GM10847 (cell line): ENCODE data around the gene SH3RF3.

Experiments used
- POLR2A ChIP-seq: IDR thresholded peaks from 2 replicates; pipeline ENCODE4 v1.6.1; 2011; ENCODE audit not compliant: insufficient read length; ENCODE audit errors: extremely low read depth

The SH3RF3 gene

GRCh38 chr2:109342256-109342850, 213.3 kb downstream of the SH3RF3 start:
- TF ChIP-seq POLR2A = no peak

- no peak for TF ChIP-seq POLR2A
These were observed 213.9 kb downstream of the SH3RF3 start for GRCh38 chr2:109342930-109343329.

- no peak for TF ChIP-seq POLR2A
These were observed 214.5 kb downstream of the SH3RF3 start for GRCh38 chr2:109343460-109343859.

- TF ChIP-seq POLR2A = no peak
These were observed 215.3 kb downstream of the SH3RF3 start for GRCh38 chr2:109344270-109344805.

GRCh38 chr2:109345091-109345490, 216.1 kb downstream of the SH3RF3 start:
- TF ChIP-seq POLR2A = no peak

- no peak for TF ChIP-seq POLR2A
These were observed 216.9 kb downstream of the SH3RF3 start for GRCh38 chr2:109345653-109346480.

- TF ChIP-seq POLR2A = no peak
These were observed 217.7 kb downstream of the SH3RF3 start for GRCh38 chr2:109346601-109347228.

GRCh38 chr2:109347626-109348025, 218.6 kb downstream of the SH3RF3 start:
- no peak for TF ChIP-seq POLR2A

- no peak for TF ChIP-seq POLR2A
These were observed 219.2 kb downstream of the SH3RF3 start for GRCh38 chr2:109348190-109348589.

GRCh38 chr2:109348671-109349502, 219.9 kb downstream of the SH3RF3 start:
- no peak for TF ChIP-seq POLR2A

GRCh38 chr2:109349503-109350465, 220.8 kb downstream of the SH3RF3 start:
- no peak for TF ChIP-seq POLR2A

- no peak for TF ChIP-seq POLR2A
These were observed 221.5 kb downstream of the SH3RF3 start for GRCh38 chr2:109350526-109350925.

GRCh38 chr2:109351164-109351756, 222.3 kb downstream of the SH3RF3 start:
- no peak for TF ChIP-seq POLR2A
